Sigmoid colon (tissue), 4 donors: Measurements from ENCODE around the gene ICAM4.

Experiments used
- CTCF ChIP-seq, 4 experiments: fragments of 450-650 bp in 3 of 4; fragments of 200-600 bp in 1 of 4; IDR thresholded peaks; one replicate each; pipeline ENCODE4 v1.5.1; 2016 to 2019; ENCODE audit warnings: antibody characterized with exemption in 4 of 4, mild to moderate bottlenecking in 3 of 4, moderate library complexity in 2 of 4
- POLR2AphosphoS5 ChIP-seq, 4 donors: sonication (generic); formaldehyde crosslinking; IDR thresholded peaks; one replicate each; pipeline ENCODE4 v1.6.1; 2017; ENCODE audit warnings: antibody characterized with exemption in 4 of 4

GRCh38 chr19:10321874-10322835 is 35.4 kb downstream of the ICAM4 start:
- TF ChIP-seq POLR2AphosphoS5 (IDR thresholded peaks at IDR 0.05), result no peak
- TF ChIP-seq CTCF (IDR thresholded peaks at IDR 0.05), result no peak
